22Rv1 (cell line): ENCODE measurements around the gene ARHGAP42.

ENCODE experiments used
- ZFX ChIP-seq: fragments of 450-650 bp; IDR thresholded peaks from 2 replicates; pipeline ENCODE4 v1.6.1; 2017; ENCODE audit warnings: antibody characterized with exemption, borderline replicate concordance
- TF ChIP-seq, protein P1 (sequence below): fragments of 450-650 bp; IDR thresholded peaks from 2 replicates; pipeline ENCODE4 v1.5.1; 2017; ENCODE audit warnings: mild to moderate bottlenecking

- TF ChIP-seq, protein P1, sequence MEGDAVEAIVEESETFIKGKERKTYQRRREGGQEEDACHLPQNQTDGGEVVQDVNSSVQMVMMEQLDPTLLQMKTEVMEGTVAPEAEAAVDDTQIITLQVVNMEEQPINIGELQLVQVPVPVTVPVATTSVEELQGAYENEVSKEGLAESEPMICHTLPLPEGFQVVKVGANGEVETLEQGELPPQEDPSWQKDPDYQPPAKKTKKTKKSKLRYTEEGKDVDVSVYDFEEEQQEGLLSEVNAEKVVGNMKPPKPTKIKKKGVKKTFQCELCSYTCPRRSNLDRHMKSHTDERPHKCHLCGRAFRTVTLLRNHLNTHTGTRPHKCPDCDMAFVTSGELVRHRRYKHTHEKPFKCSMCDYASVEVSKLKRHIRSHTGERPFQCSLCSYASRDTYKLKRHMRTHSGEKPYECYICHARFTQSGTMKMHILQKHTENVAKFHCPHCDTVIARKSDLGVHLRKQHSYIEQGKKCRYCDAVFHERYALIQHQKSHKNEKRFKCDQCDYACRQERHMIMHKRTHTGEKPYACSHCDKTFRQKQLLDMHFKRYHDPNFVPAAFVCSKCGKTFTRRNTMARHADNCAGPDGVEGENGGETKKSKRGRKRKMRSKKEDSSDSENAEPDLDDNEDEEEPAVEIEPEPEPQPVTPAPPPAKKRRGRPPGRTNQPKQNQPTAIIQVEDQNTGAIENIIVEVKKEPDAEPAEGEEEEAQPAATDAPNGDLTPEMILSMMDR: no peak
- no peak for TF ChIP-seq ZFX
Observed at GRCh38 chr11:100734743-100735527, 47.8 kb downstream of the ARHGAP42 start.
